Fibroblast of mammary gland (primary cell): ENCODE data around the gene UROD.
"Not testable (repeated sequence)": the region's sequence is repeated elsewhere in the genome, so short reads cannot be mapped to it uniquely, and the experiment has no call there.

Source experiments
- DNase-seq: peaks from one replicate; pipeline ENCODE4 v3.0.0-alpha.2; 2010; ENCODE audit warnings: low read depth
- H3K4me3 ChIP-seq: 2 replicates; pipeline ENCODE4 v1.5.1; 2011; ENCODE audit warnings: low read depth, mild to moderate bottlenecking, low read length, moderate library complexity; ENCODE audit not compliant: control insufficient read depth
- TF ChIP-seq, protein P1 (sequence below): conservative IDR thresholded peaks from 2 replicates; pipeline ENCODE4 v1.5.1; 2011; ENCODE audit warnings: low read depth, low read length, inconsistent platforms; ENCODE audit not compliant: control insufficient read depth, insufficient read depth

UROD gene

GRCh38 chr1:45051005-45051772, 39.1 kb downstream of the UROD start:
- DNase-seq = no peak
- H3K4me3 ChIP-seq = no peak overlapping the region
- TF ChIP-seq, protein P1, sequence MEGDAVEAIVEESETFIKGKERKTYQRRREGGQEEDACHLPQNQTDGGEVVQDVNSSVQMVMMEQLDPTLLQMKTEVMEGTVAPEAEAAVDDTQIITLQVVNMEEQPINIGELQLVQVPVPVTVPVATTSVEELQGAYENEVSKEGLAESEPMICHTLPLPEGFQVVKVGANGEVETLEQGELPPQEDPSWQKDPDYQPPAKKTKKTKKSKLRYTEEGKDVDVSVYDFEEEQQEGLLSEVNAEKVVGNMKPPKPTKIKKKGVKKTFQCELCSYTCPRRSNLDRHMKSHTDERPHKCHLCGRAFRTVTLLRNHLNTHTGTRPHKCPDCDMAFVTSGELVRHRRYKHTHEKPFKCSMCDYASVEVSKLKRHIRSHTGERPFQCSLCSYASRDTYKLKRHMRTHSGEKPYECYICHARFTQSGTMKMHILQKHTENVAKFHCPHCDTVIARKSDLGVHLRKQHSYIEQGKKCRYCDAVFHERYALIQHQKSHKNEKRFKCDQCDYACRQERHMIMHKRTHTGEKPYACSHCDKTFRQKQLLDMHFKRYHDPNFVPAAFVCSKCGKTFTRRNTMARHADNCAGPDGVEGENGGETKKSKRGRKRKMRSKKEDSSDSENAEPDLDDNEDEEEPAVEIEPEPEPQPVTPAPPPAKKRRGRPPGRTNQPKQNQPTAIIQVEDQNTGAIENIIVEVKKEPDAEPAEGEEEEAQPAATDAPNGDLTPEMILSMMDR = no peak

DNA sequence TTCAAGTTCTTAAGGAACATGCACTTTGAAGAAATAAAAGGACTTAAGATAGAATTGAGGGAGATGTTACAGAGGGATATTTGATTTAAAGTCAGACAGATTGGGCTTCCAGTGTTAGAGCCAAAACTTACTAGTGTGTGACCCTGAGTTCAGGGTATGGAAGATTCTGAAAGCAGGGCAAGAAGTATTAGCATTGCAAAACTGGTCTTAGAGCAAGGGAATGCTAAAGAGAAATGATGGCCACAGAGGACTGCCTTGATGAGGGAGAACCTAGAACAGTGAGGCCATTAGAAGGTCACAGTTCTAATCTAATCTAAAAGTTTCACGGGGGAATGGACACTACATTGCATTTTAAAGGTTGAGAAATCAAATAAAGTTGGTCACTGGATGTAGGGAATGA, 45.5 kb downstream of the UROD start:
- no peak for DNase-seq
- TF ChIP-seq, protein P1 = no peak
- no peak overlapping the region for H3K4me3 ChIP-seq

- no peak overlapping the region for H3K4me3 ChIP-seq
- TF ChIP-seq, protein P1 = no peak
- DNase-seq = no peak
These were observed 47.8 kb downstream of the UROD start for GRCh38 chr1:45059829-45060228.

- not testable (repeated sequence) for DNase-seq, H3K4me3 ChIP-seq
These were observed 50.4 kb downstream of the UROD start for GRCh38 chr1:45062463-45062862.

GRCh38 chr1:45065083-45065482, 53.0 kb downstream of the UROD start:
- no peak for DNase-seq
- TF ChIP-seq, protein P1 = no peak
- H3K4me3 ChIP-seq = no peak overlapping the region
